NK-92 (cell line): ENCODE data around the gene ACCS.

Experiments used
- DNase-seq: peaks from one replicate; lab custom pipeline; 2025; ENCODE audit not compliant: unreplicated experiment; lab: John Stamatoyannopoulos, UW

The ACCS gene

DNA sequence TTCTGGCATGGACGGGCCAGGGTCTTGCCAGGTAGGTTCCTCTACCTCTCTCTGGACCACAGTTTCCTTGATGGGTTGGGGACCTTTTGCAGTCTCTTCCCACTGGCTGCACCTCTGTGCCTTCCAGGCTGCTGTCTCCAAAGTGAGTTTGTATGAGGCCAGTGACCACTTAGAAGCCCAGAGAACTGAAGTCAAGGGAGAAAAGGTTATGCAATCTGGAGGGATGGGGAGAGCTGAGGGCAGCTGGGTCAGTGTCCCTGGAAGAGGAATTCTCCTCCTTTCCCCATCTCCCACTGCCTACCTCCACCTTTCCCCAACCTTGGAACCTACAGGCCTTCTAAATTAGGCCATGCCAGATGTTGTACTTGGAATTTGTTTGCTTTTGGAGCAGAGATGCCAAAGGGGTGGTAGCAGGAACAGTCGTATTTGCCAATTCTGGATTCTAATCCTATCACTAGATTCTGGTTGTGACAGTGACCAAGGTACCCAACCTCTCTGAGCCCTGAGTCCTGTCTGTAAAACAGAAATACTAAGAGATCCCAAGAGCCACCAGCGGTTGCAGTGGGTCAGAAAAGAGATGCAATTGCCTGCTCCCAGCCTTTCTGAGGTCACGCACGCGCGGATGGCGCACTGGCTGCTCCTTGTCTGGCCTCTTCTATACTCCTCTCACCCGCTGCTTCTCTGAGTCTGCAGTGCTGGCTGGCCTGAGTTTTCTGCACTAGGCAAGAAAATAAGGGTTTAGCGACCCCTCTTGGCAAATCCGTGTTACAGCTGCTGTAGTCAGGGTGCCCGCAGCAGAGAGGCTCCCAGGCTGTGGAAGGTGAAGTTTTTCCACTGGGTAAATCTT is 29.0 kb upstream of the ACCS start:
- no peak for DNase-seq

- no peak for DNase-seq
Measured at GRCh38 chr11:44037658-44037998, 28.4 kb upstream of the ACCS start.

DNA sequence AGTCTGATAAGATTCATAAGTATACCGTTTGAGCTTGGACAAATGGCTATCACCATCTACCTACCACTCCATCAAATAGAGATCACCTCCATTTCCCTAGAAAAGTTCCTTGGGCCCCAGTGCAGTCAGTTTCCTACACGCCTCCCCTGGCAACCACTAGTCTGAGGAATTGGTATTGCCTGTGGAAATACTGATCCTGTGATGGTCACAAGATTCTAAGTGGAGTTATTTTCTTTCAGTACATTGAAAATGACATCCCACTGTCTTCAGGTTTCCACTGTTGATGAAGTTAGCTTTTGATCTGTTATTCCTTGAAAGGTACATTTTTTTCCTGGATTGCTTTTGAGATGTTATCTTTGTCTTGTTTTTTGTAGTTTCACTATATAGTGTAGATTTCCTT is 22.9 kb upstream of the ACCS start:
- no peak for DNase-seq

- no peak for DNase-seq
Measured at GRCh38 chr11:44046182-44046581, 19.9 kb upstream of the ACCS start.

DNA sequence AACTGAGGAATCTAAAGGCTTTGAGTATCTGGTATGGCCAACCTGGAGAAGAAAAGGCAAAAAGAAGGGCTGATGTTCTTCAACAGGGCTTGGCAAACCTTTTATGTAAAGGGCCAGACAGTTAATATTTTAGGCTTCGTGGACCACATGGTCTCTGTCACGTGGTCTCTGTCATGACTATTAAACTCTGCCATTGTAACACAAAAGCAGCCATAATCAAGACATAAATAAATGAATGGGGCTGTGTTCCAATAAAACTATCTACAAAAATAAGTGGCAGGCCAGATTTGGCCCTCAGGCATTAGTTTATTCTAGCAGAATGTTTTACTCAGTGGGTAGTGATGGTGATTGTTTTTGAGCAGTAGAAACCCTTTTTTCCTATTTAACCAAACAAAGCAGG is 18.8 kb upstream of the ACCS start:
- DNase-seq, result no peak

- DNase-seq, result no peak
Measured at GRCh38 chr11:44047931-44048431, 18.1 kb upstream of the ACCS start, which contains the start of gene ACCSL. ACCSL (plus strand) TSS chr11:44047981; CDS start chr11:44048037, 56 bp downstream.

DNA sequence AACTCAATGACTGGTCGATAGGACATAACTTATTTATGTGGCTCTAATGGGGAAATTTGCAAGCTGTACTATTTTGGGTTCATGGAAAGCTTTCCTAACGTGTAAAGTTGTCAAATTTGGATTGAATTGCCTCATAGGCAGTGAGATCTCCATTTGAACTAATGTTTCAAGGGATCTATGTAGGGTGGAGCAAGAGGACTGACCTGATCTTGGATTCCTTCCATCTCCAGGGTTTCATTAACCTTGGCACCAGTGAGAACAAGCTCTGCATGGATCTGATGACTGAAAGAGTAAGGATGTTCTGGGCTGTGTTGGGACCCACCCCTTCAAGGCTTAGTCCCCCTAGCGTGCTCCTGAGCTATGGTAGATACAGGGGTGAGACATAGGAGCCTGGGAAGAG is 16.2 kb upstream of the ACCS start:
- DNase-seq, result no peak

DNA sequence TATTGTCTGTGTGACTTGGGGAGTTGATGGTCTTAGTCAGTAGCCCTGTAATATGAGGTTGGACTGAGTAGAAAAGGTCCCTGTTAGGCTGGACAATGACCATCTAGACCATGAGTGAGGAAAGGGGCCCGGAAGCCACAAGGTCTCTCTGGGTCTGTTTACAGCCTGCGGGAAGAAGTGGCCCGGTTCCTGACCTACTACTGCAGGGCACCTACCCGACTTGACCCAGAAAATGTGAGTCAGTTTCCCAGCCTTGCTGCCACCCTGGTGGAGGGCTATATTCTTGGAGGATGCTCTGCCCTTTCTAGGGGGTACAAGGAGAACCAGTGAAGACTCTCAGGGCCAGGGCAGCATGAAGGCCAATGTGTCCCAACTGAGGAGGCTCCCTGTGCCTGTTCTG is 14.9 kb upstream of the ACCS start:
- no peak for DNase-seq

DNA sequence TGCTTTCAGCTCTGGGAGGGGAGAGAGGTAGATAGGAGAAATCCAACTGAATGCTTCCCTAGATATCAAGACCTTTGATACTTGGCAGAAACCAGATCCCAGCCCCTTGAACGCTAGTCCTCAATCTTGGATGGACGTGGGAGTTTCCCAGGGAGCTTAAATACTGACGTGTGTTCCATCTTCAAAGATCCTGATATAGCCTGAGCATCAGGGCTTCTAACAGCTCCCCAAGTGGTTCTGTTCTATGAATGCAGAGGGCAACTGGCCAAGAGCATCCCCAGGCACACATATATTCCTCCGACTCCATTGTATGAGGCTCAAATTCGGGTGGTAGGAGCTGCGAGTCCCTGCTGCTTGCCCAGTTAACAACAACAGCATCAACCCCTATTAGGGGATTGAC is 8.7 kb upstream of the ACCS start:
- DNase-seq, result no peak

- DNase-seq, result no peak
Measured at GRCh38 chr11:44058275-44058674, 7.8 kb upstream of the ACCS start.

GRCh38 chr11:44065161-44065661 is 859 bp upstream of the ACCS start:
- no peak for DNase-seq

- DNase-seq, result no peak
Measured at GRCh38 chr11:44066732-44067141, 667 bp downstream of the ACCS start.

DNA sequence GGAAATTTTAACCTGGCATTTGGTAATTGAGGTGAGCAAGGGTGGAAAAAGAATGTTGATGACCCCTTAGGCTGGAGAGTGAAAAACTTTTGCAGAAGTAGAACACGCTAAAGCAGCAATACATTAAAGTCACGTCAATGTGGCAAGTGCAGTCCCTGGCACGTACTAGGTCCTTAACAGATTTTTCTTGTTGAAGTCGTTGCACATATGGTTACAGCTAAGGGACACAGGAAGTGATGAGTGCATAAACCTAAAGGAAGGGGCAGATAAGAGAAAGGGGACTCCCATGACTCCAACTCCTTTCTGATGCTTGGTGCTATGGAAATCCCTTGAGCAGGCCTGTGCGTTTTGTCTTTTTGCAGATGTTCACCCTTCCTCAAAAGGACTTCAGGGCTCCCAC is 1.2 kb downstream of the ACCS start:
- DNase-seq, result no peak

DNA sequence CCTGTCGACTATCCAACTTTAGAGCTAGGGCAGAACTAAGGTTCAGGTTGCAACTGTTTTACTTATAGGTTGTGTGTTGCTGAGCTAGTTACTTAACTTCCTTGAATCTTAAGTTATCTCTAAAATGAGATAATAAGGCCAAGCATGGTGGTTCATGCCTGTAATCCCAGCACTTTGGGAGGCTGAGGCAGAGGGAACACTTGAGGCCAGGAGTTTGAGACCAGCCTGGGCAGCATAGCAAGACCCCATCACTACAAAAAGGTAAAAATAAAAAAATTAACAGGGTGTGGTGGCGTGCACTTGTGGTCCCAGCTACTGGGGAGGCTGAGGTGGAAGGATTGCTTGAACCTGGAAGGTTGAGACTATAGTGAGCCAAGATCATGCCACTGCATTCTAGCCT is 2.1 kb downstream of the ACCS start:
- no peak for DNase-seq

- DNase-seq, result no peak
Measured at GRCh38 chr11:44071157-44071556, 5.1 kb downstream of the ACCS start.

GRCh38 chr11:44072757-44073658 is 6.9 kb downstream of the ACCS start:
- DNase-seq, result no peak

DNA sequence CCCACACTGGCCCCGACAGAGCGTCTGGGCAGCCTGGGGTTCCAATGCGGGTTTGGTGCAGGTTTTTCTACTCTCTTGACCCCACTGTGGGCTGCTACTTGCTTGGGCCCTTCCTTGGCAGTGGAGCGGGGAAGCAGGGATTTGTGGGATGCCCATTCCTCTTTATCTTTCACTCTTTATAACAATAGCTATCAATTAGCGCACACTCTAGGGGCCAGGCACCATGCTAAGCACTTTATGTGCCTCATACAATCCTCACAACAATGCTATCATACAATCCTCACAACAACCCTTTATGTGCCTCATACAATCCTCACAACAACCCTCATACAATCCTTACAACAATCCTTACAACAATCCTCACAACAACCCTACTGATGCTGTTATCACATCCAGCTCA is 12.7 kb downstream of the ACCS start:
- DNase-seq, result no peak

DNA sequence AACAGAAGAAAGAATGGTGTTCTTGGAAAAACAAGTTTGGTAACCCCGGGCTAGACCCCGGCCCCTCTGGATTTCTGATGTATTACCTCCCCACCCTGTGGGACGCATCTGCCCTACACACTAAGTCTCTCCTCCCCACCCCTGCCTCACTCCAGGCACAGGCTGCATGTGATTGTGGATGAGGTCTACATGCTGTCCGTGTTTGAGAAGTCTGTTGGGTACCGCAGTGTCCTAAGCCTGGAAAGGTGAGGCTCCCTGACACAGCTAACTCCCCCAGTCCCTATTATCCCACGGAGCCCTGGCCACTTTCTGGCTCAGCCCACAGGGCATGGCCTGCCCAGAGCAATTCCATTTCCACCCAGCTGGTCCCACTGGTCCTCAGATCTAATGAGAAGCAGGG is 13.3 kb downstream of the ACCS start:
- DNase-seq, result no peak

DNA sequence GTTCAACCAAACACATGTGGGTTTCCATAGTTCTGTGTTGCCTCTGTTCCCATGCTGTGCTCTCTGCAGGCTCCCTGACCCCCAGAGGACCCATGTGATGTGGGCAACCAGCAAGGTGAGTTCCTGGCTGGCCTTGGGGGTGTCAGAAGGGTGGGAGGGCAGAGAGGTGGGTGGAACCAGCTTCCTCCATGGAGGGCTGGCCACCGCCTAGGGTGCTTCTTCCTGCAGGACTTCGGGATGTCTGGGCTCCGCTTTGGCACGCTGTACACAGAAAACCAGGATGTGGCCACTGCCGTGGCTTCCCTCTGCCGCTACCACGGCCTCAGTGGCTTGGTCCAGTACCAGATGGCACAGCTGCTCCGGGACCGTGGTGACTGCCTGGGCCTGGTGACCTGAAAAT is 14.9 kb downstream of the ACCS start:
- DNase-seq, result no peak

- no peak for DNase-seq
Measured at GRCh38 chr11:44082645-44083044, 16.6 kb downstream of the ACCS start.

GRCh38 chr11:44083433-44083832 is 17.4 kb downstream of the ACCS start:
- no peak for DNase-seq

DNA sequence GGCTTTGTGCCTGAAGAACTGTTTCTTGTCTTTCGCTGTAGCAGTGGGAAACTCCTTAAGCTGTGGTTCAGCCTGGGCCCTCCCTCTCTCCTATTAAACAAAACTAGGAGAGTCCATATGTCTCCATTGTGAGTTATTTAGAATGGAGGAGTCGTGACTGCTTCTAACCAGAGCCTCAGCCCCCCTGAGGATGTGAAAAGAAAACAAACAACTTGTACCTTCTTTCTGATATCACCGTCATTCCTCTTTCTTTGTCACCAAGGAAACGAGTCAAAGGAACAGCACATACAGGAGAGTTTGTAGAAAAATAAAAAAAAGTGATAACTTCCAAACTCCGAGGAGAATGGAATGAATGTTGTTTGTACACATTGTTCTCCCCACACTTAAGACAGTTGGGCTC is 17.8 kb downstream of the ACCS start:
- no peak for DNase-seq
